H1 (cell line): ENCODE measurements around the gene MAP3K6.

Source experiments
- CHD2 ChIP-seq: IDR thresholded peaks from 2 replicates; pipeline ENCODE4 v1.6.1; 2012; ENCODE audit warnings: low read length, improper control_type of control experiment
- CREB1 ChIP-seq: IDR thresholded peaks from 2 replicates; pipeline ENCODE4 v1.6.1; 2012; ENCODE audit warnings: inconsistent platforms
- KDM1A ChIP-seq: fragments of 200-600, 300-600 bp; sonication (generic); IDR thresholded peaks from 2 replicates; pipeline ENCODE4 v1.7.1; 2016; ENCODE audit warnings: mild to moderate bottlenecking, low read length, borderline replicate concordance
- NANOG ChIP-seq: IDR thresholded peaks from 2 replicates; pipeline ENCODE4 v1.6.1; 2011; ENCODE audit warnings: low read length, low read depth, mild to moderate bottlenecking, inconsistent platforms; ENCODE audit not compliant: insufficient read depth, poor library complexity, severe bottlenecking
- POLR2A ChIP-seq, 2 experiments: IDR thresholded peaks; 1 replicate in 1 of 2; 2 replicates in 1 of 2; pipeline ENCODE4 v1.6.1; 2011; ENCODE audit warnings: low read depth in 2 of 2, low read length in 2 of 2, mild to moderate bottlenecking in 2 of 2; ENCODE audit errors: control extremely low read depth in 1 of 2
- POLR2AphosphoS5 ChIP-seq: IDR thresholded peaks from 2 replicates; pipeline ENCODE4 v1.6.1; 2011; ENCODE audit warnings: low read depth, low read length
- RBBP5 ChIP-seq: IDR thresholded peaks from 2 replicates; pipeline ENCODE4 v1.7.1; 2012; ENCODE audit warnings: low read depth, mild to moderate bottlenecking, inconsistent platforms, low read length, moderate library complexity, borderline replicate concordance
- RFX5 ChIP-seq: IDR thresholded peaks from 2 replicates; pipeline ENCODE4 v1.6.1; 2011; ENCODE audit warnings: low read depth, low read length, improper control_type of control experiment, borderline replicate concordance
- SP1 ChIP-seq: IDR thresholded peaks from 2 replicates; pipeline ENCODE4 v1.6.1; 2011; ENCODE audit warnings: low read depth, low read length
- SUZ12 ChIP-seq: fragments of 200-600 bp; sonication (generic); IDR thresholded peaks from 2 replicates; pipeline ENCODE4 v1.6.1; 2012; ENCODE audit warnings: mild to moderate bottlenecking, inconsistent platforms, low read length, moderate library complexity, mixed read lengths
- YY1 ChIP-seq: IDR thresholded peaks from 2 replicates; pipeline ENCODE4 v1.6.1; 2011; ENCODE audit warnings: low read depth, mild to moderate bottlenecking, low read length
- TF ChIP-seq, protein P1 (sequence below): IDR thresholded peaks from 2 replicates; pipeline ENCODE4 v1.6.1; 2012; ENCODE audit warnings: inconsistent platforms
- TF ChIP-seq, protein P2 (sequence below), 3 experiments: IDR thresholded peaks; 1 replicate in 2 of 3; 2 replicates in 1 of 3; pipeline versions ENCODE4 v1.5.1 to v1.6.1; 2011; ENCODE audit warnings: low read length in 3 of 3, mild to moderate bottlenecking in 3 of 3, inconsistent platforms in 2 of 3, low read depth in 1 of 3, moderate library complexity in 1 of 3; ENCODE audit not compliant: insufficient read depth in 1 of 3; ENCODE audit errors: control extremely low read depth in 1 of 3

DNA sequence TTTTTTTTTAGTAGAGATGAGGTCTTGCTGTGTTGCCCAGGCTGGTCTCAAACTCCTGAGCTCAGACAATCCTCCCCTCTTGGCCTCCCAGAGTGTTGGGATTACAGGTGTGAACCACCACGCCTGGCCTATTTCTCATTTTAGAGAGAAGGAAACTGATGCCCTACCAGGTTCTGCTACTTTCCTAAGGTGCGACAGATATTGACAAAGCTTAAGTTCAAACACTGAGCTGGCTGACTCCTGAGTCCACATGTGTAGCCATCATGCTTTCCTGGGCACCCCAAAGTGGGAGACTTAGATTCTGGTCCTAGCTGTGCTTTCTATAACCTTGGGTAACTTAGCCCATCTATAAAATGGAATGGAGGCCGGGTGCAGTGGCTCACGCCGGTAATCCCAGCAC is 49.9 kb downstream of the MAP3K6 start:
- TF ChIP-seq POLR2A (IDR thresholded peaks at IDR 0.05; ENCODE audit: control extremely low read depth in 1 of 2, low read depth in 2 of 2, low read length in 2 of 2), result no peak
- TF ChIP-seq, protein P1, sequence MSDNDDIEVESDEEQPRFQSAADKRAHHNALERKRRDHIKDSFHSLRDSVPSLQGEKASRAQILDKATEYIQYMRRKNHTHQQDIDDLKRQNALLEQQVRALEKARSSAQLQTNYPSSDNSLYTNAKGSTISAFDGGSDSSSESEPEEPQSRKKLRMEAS, result no peak
- TF ChIP-seq CREB1, result no peak
- TF ChIP-seq, protein P2, sequence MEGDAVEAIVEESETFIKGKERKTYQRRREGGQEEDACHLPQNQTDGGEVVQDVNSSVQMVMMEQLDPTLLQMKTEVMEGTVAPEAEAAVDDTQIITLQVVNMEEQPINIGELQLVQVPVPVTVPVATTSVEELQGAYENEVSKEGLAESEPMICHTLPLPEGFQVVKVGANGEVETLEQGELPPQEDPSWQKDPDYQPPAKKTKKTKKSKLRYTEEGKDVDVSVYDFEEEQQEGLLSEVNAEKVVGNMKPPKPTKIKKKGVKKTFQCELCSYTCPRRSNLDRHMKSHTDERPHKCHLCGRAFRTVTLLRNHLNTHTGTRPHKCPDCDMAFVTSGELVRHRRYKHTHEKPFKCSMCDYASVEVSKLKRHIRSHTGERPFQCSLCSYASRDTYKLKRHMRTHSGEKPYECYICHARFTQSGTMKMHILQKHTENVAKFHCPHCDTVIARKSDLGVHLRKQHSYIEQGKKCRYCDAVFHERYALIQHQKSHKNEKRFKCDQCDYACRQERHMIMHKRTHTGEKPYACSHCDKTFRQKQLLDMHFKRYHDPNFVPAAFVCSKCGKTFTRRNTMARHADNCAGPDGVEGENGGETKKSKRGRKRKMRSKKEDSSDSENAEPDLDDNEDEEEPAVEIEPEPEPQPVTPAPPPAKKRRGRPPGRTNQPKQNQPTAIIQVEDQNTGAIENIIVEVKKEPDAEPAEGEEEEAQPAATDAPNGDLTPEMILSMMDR (IDR thresholded peaks at IDR 0.05; ENCODE audit: control extremely low read depth in 1 of 3, insufficient read depth in 1 of 3, low read depth in 1 of 3, low read length in 3 of 3), result no peak
- no peak for TF ChIP-seq POLR2AphosphoS5
- no peak for TF ChIP-seq NANOG
- no peak for TF ChIP-seq SUZ12
- no peak for TF ChIP-seq CHD2
- no peak for TF ChIP-seq SP1
- no peak for TF ChIP-seq RFX5
- TF ChIP-seq RBBP5, result no peak
- TF ChIP-seq KDM1A, result no peak
- no peak for TF ChIP-seq YY1
